A549 (cell line): ENCODE measurements around the gene ATAD3A.

Experiments
- CHD2 ChIP-seq: fragments of 150-350 bp; IDR thresholded peaks from 2 replicates; pipeline ENCODE4 v1.6.1; 2014; ENCODE audit warnings: low read length; ENCODE audit not compliant: partially characterized antibody
- EP300 ChIP-seq, 2 experiments: fragments of >200 bp; sonication (Bioruptor Twin); formaldehyde crosslinking; IDR thresholded peaks; 2 replicates in 1 of 2; 3 replicates in 1 of 2; pipeline ENCODE4 v1.6.1; 2016 to 2017
- ESRRA ChIP-seq: fragments of 150-350 bp; IDR thresholded peaks from 2 replicates; pipeline ENCODE4 v1.6.1; 2014; ENCODE audit warnings: mild to moderate bottlenecking, low read length, borderline replicate concordance
- FOXS1 ChIP-seq: fragments of 250-450 bp; sonication (Bioruptor Pico); IDR thresholded peaks from 2 replicates; pipeline ENCODE4 v1.5.0; 2020; ENCODE audit warnings: mild to moderate bottlenecking, moderate library complexity
- JUN ChIP-seq, 2 experiments: fragments of >200 bp; sonication (Bioruptor Twin); formaldehyde crosslinking; IDR thresholded peaks; 2 replicates in 1 of 2; 3 replicates in 1 of 2; pipeline ENCODE4 v1.6.1; 2016 to 2017
- MAFK ChIP-seq: fragments of 450-650 bp; IDR thresholded peaks from 2 replicates; pipeline ENCODE4 v1.6.1; 2014; ENCODE audit not compliant: partially characterized antibody
- POLR2A ChIP-seq: IDR thresholded peaks from 2 replicates; pipeline ENCODE4 v1.6.1; 2012; ENCODE audit warnings: mild to moderate bottlenecking, low read length
- RAD21 ChIP-seq, 2 experiments: fragments of >200 bp in 1 of 2; sonication (Bioruptor Twin) in 1 of 2; formaldehyde crosslinking in 1 of 2; IDR thresholded peaks in 1 of 2; conservative IDR thresholded peaks in 1 of 2; 2 replicates in 1 of 2; 3 replicates in 1 of 2; pipeline ENCODE4 v1.6.1; 2012 to 2018; ENCODE audit warnings: inconsistent platforms in 1 of 2
- RFX5 ChIP-seq: fragments of 450-650 bp; IDR thresholded peaks from 2 replicates; pipeline ENCODE4 v1.7.1; 2014; ENCODE audit warnings: antibody characterized with exemption, mild to moderate bottlenecking, moderate library complexity
- USF2 ChIP-seq: fragments of 450-650 bp; IDR thresholded peaks from 2 replicates; pipeline ENCODE4 v1.6.1; 2014; ENCODE audit warnings: antibody characterized with exemption
- TF ChIP-seq, protein P1 (sequence below): fragments of 150-350 bp; IDR thresholded peaks from 2 replicates; pipeline ENCODE4 v1.6.1; 2014; ENCODE audit warnings: low read depth, mild to moderate bottlenecking, low read length
- TF ChIP-seq, protein P2 (sequence below): fragments of >200 bp; sonication (Bioruptor Twin); formaldehyde crosslinking; IDR thresholded peaks from 3 replicates; pipeline ENCODE4 v1.5.1; 2016

DNA sequence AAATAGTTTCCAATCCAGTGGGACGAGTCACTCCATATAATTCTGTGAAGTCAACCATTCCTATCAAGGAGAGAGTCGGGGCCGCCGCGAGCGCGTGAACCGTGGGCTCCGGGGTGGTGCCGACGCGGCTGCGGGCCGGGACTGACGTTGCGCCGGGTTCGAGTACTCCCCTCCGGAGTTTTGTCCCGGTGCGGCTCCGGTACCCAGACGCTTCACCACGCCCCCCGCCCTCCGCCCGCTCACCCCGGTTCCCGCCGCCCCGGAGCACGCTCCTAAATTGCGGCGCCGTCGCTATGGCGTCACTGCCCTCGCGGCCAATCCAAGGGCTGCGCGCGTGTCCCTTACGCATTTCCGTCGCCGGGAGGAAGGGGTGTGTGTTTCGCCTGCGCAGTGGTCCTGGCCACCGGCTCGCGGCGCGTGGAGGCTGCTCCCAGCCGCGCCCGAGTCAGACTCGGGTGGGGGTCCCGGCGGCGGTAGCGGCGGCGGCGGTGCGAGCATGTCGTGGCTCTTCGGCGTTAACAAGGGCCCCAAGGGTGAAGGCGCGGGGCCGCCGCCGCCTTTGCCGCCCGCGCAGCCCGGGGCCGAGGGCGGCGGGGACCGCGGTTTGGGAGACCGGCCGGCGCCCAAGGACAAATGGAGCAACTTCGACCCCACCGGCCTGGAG lies 40.4 kb upstream of the ATAD3A start, which contains the start of gene ATAD3B:
- TF ChIP-seq, protein P1, sequence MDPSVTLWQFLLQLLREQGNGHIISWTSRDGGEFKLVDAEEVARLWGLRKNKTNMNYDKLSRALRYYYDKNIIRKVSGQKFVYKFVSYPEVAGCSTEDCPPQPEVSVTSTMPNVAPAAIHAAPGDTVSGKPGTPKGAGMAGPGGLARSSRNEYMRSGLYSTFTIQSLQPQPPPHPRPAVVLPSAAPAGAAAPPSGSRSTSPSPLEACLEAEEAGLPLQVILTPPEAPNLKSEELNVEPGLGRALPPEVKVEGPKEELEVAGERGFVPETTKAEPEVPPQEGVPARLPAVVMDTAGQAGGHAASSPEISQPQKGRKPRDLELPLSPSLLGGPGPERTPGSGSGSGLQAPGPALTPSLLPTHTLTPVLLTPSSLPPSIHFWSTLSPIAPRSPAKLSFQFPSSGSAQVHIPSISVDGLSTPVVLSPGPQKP, result no peak
- TF ChIP-seq MAFK (no peak), USF2 (no peak), POLR2A (no peak), ESRRA (no peak), FOXS1 (CRISPR knock-in tag) (no peak), JUN (IDR thresholded peaks at IDR 0.05) (no peak), RAD21 (conservative IDR thresholded peaks at IDR 0.05 in 1 of 2, IDR thresholded peaks at IDR 0.05 in 1 of 2) (no peak), RFX5 (no peak), EP300 (IDR thresholded peaks at IDR 0.05) (no peak), CHD2 (no peak)
- TF ChIP-seq, protein P2, sequence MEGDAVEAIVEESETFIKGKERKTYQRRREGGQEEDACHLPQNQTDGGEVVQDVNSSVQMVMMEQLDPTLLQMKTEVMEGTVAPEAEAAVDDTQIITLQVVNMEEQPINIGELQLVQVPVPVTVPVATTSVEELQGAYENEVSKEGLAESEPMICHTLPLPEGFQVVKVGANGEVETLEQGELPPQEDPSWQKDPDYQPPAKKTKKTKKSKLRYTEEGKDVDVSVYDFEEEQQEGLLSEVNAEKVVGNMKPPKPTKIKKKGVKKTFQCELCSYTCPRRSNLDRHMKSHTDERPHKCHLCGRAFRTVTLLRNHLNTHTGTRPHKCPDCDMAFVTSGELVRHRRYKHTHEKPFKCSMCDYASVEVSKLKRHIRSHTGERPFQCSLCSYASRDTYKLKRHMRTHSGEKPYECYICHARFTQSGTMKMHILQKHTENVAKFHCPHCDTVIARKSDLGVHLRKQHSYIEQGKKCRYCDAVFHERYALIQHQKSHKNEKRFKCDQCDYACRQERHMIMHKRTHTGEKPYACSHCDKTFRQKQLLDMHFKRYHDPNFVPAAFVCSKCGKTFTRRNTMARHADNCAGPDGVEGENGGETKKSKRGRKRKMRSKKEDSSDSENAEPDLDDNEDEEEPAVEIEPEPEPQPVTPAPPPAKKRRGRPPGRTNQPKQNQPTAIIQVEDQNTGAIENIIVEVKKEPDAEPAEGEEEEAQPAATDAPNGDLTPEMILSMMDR, result no peak
